NCI-H460 (cell line): ENCODE data around the gene ANKFY1. TPM values are rescaled to one million over a fixed set of nuclear protein-coding genes. Genes with fewer than 3 reads are reported as not detected.
A peak's percentile ranks its signal among the peaks of the same experiment; 100 is the strongest.
"Not testable (repeated sequence)": the region's sequence is repeated elsewhere in the genome, so short reads cannot be mapped to it uniquely, and the experiment has no call there.

Source experiments
- DNase-seq: peaks from one replicate; pipeline ENCODE4 v3.0.0-alpha.2; 2016; ENCODE audit warnings: low read depth; ENCODE audit errors: extremely low read depth
- total RNA-seq: library from RNA; depleted of rRNA; stranded (reverse); fragments of >200 nt; shearing (Covaris generic); gene quantifications from 2 replicates; pipeline ENCODE4 v1.2.3, GENCODE V29; 2014

The ANKFY1 gene
- total RNA-seq, 1 experiment from 2014 or later: 15.4 TPM

DNA sequence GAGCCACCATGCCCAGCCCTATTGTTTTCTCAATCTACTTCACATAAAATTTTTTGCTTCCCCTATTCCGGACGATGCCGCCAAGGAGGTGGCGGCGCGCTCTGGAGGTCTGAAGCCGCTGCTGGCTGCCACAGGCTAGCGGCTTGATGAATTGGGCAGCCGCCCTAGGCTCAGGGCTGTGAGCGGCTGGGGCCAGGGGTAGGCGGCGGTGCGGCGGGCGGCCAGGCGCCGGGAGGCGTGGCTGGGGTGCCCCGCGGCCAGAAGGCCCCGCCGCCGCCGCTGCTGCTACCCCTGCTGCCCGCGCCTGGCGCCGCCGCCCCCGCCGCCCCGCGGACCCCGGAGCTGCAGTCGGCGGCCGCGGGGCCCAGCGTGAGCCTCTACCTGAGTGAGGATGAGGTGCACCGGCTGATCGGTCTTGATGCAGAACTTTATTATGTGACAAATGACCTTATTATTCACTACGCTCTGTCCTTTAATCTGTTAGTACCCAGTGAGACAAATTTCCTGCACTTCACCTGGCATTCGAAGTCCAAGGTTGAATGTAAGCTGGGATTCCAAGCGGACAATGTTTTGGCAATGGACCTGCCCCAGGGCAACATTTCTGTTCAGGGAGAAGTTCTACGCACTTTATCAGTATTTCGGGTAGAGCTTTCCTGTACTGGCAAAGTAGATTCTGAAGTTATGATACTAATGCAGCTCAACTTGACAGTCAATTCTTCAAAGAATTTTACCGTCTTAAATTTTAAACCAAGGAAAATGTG, 41.7 kb downstream of the ANKFY1 start:
- no peak for DNase-seq

DNA sequence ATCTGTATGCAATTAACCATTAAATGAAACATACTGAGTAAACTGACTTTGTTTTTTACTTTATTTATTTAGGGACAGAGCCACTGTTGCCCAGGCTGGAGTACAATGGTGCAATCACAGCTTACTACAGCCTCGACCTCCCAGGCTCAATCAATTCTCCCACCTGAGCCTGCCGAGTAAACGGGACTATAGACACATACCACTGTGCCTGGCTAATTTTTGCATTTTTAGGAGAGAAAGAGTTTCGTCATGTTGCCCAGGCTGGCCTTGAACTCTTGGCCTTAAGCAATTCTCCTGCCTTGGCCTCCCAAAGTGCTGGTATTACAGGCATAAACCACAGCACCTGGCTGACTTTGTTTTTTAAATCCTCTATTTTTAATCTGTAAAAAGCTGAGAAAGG, 42.6 kb downstream of the ANKFY1 start:
- no peak for DNase-seq

DNA sequence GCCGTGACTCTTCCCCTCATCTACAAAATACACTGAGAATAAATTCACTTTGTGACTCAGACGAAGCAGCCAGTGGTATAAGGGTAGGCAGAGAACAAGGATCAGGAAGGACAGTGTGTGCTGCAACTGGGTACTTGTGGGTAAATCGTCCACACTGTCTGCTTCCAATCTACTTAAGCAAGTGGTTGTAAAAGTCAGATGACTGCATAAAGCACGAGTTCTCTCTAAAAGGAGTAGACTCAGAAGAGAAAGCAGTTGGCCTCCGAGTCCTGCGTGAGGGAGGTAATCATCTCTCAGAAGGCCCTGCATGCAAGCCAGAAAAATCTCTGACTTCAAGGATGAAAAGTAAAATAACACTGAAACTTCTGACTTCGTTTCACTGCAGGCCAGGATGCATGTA, 43.1 kb downstream of the ANKFY1 start:
- DNase-seq: no peak

DNA sequence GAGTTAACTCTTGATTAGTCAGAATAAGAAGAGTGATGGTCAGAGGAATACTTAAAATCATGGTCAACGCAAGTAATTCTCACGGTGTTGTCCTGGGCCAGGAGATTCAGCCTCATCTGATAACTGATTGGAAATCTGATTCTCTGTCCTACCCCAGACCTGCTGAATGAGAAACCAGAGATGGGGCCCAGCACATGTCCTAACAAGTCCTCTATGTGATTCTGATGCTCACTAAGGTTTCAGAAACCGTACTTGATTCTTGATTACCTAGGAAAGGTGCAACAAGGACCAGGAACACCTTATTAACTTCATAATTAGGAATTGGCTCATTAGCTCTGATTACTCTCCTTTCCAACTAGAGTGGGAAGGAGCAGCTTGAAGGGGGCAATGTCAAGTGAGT, 44.5 kb downstream of the ANKFY1 start:
- no peak for DNase-seq

DNA sequence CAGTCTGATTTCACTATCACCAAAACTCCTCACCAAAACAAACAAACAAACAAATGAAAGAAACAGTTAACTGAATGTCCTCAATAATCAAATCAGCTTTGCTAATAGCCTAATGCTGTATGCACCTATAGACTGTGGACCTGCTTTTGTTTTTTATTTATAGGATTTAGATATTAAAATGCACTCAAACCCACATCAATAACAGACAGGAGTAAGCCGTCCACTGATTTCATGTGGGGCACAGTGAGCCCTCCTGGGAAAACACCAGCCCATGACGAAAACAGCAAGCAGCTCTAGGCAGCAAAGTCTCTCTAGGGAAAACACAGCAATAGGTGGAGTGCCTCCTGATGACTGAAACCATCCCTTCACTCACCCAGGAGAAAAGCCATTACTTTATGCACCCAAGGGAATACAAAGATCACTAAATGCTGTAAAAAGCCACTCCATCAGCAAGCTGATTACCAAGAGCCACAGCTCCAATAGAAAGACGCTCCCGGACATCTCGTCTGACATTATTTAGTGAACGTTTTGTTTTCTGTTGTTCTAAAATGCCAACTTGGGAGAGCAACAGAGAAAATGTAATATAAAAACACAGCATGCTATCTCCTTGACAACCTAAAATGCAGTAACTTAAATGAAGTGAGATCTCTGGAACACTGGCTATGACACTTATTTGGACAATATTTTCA, 47.8 kb downstream of the ANKFY1 start:
- no peak for DNase-seq

DNA sequence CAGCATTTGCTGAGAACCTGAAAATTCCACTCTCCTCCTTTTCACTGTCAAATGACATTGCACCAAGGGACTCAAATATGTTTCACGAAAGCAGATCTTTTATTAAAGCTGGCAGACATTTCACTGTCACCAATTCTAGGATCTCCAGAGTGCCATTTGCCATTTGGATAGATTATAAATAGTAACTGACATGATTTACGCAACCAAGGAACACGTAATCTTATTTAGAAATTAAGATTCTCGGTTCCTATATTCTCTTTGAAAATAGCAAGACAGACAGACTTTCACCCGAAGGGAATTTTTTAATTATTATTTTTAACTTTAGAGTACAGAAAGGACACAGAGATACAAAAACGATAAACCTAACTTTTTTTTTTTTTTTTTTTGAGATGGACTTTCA, 49.6 kb downstream of the ANKFY1 start:
- no peak for DNase-seq

DNA sequence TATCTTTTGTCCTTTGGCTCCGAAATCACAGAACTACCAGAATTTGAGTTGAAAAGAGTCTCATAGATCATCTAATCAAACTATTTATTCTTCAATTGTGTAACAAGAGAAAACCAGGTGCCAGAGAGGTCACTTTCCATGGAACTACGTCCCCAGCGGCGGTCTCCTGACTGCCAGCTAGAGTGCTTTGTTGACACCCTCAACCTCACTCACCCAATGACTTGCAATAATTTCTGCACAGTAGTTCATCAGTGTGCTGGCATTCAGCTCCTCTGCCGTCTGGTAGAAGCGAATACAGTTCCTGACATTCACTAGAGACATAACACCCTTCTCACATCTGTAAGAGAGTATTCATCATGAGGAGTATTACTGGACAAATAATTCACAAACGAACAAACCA, 54.2 kb downstream of the ANKFY1 start:
- DNase-seq: no peak

DNA sequence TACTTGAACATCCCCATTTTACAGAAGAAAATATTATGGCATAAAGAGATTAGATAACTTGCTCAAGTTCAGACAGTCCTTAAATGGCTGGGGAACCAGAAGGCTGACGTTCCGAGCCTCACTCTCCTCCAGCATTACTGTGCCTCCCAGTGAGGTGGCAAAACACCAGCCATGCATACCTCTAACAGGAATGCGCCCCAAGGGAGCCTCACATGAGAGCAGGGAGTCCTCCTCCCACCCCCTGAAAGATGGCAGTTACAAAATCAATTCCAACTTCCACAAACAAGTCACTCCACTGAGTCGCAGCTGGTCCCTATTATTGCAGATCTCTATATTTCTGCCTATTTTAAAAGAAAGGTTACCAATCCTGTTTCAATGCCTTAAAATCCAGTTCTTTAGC, 55.5 kb downstream of the ANKFY1 start:
- DNase-seq: no peak

DNA sequence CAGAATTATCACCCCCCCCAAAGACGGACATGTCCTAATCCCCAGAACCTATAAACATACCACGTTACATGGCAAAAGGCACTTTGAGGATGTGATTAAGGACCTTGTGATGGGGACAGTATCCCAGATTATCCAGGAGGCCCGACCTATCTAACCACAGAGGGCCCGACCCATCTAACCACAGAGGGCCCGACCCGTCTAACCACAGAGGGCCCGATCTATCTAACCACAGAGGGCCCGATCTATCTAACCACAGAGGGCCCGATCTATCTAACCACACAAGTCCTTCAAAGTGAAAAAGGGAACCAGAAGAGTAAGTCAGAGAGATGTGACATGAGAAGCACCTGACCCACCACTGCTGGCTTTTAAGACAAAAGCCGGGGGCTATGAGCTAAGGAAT, 56.8 kb downstream of the ANKFY1 start:
- DNase-seq: no peak

DNA sequence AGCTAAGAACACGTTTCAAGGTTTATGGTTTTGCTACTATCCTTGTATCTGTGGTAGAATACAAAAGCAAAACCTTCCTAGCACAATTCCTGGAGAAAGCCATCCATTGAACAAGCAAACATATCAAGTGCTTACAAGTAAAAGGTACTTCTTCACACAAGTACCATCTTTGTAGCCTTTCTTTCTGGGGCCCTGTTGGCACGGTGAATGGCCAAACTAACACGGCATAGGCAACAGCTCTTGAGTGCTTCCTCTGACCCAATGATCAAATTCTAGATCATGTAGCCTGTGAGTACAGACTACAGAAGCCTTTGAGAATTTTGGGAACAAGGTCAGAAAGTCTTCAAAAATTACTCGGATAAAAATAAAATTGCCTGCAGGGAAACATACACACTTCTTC, 57.9 kb downstream of the ANKFY1 start:
- no peak for DNase-seq

DNA sequence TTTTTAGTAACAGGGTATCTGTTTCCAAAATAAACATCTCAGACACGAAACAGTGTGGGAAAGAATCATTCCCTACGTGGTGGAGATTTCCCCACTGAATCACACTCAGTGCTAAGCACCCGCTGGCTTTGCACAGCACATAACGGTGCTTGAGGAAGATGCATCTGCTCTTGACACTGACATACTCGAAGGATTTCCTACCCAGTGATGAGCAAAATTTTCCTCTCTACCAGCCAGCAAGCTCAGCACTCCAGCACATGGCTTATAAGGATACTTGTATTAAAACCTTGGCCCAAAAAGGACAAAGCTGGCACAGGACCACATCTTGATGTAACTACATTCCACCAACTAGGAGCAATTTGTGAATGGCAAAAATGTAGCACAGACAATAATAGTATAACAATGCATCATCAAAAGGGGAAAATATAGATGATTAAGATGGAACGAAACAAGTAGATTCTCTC, 59.0 kb downstream of the ANKFY1 start:
- no peak for DNase-seq

DNA sequence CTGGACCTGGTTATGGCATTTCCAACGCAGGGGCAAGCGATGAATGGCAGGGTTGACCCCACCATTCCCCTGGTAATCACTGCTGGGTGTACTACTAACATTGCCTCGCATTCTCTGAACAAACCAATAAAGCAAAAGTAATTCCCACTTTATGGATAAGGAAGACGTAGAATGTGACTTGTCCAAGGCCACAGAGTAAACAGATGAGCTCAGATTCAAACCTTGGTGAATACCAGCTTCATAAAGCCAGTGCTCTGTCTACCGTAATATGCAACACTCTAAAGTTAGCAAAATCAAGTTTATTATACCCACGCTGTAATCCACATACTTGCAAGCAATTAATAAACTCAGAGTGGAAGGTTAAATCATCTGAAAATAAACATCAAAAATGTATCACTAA, 59.6 kb downstream of the ANKFY1 start:
- no peak for DNase-seq

DNA sequence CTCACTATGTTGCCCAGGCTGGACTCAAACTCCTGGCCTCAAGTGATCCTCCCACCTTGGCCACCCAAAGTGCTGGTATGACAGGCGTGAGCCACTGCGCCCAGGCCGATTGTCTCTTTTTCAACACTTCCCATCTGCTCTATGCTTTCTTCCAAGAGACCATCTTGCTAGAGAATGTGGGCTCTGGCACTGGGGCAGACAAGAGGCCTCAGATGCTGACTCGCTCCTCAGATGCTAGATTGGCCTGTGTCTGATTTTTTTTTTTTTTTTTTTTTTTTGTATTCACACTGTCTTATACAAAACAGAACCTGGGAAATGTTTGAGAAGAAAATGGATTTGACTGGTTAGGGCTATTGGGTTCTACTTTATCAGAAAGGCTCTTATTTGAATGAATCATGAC, 62.6 kb downstream of the ANKFY1 start:
- no peak for DNase-seq

DNA sequence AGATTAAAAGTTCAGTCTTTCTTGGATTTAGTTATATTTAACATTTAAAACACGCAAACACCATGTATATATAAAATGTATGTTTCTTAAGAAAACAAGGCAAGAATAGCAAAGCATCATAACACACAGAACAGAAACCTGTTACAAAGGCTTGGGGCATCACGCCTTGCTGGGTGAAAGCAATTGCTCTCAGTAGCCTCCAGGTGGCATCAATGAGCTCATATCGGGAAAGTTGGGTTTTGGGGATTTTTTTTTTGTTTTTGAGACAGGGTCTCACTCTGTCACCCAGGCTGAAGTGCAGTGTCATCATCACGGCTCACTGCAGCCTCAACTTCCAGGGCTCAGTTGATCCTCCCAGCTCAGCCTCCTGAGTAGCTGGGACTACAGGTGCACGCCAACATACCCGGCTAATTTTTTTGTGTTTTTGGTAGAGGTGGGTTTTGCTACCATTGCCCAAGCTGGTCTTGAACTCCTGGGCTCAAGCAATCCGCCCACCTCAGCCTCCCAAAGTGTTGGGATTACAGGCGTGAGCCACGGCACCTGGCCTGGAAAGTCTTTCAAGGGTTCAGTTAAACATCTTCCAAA, 63.9 kb downstream of the ANKFY1 start:
- peak; percentile 27 for DNase-seq

DNA sequence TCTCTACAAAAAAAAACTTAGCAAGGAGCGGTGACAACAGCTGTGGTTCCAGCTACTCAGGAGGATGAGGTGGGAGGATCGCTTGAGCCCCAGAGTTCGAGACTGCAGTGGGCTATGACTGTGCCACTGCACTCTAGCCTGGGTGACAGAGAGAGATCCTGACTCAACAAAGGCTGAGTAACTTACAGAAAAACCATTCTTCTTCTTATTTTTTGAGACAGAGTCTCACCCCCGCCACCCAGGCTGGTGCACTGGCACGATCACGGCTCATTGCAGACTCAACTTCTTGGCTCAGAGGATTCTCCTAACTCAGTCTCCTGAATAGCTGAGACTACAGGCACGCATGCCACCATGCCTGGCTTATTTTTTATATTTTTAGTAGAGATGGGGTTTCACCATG, 64.8 kb downstream of the ANKFY1 start:
- DNase-seq: no peak

DNA sequence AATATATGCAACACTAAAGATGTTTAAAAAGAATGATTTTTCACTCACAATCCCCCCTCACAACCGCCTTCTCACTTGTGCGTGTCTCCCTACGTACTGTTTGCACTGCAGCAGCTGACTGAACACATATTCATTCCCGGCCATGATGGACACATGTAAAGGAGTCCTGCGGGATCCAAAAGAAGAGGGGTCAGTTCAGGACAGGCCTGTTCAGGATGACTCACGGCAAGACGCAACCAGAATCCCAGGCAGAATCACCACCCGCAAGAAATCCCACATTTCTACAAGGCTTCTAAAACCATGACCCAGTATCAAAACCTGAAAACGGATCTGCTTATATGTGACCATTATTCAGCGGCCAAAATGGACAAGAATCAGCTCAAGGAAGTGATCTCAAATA, 68.5 kb downstream of the ANKFY1 start:
- no peak for DNase-seq

DNA sequence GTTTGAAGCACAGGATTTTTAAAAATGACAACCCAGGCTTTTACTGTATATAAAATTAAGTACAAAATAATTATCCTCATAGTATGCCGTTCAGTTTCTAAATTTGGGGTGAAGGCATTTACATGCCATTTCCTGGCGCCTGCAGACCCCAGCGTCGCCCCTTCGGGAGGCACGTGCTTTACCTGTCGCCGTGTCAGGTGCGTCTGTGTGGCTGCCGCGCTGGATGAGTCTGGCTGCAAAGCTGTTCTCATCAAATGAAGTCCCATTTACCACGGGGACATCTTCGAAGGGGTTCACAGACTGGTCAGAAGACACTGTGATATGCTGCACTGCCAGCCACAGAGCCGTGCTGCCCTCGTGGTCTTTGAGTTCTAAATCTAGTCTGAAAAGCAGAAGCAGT, 69.0 kb downstream of the ANKFY1 start:
- DNase-seq: no peak

DNA sequence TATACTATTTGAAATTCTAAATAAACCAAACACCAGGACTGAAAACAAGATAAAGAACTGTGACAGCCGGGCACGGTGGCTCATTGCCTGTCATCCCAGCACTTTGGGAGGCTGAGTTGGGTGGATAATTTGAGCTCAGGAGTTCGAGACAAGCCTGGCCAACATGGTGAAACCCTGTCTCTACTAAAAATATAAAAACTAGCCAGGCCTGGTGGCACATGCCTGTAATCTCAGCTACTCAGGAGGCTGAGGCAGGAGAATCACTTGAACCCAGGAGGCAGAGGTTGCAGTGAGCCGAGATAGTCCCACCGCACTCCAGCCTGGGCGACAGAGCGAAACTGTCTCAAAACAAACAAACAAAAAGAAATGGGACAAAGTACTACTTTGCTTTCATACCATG, 73.0 kb downstream of the ANKFY1 start:
- not testable (repeated sequence) for DNase-seq

DNA sequence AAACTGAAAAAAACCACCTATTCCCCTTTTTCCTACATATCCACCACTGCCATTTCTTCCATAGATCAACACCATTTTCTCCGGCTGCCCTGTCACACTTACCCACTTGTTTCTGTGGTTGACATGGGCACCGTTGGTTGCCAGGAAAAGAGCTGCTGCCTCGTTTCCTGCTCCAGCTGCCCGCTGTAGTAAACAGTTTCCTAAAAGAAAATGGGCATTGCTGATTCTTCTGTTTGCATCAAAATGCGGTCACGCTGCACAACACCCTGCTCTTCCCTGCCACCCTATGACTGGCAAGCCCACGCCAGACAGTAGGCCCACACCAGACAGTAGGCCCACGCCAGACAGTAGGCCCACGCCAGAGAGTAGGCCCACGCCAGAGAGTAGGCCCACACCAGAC, 74.5 kb downstream of the ANKFY1 start:
- no peak for DNase-seq

DNA sequence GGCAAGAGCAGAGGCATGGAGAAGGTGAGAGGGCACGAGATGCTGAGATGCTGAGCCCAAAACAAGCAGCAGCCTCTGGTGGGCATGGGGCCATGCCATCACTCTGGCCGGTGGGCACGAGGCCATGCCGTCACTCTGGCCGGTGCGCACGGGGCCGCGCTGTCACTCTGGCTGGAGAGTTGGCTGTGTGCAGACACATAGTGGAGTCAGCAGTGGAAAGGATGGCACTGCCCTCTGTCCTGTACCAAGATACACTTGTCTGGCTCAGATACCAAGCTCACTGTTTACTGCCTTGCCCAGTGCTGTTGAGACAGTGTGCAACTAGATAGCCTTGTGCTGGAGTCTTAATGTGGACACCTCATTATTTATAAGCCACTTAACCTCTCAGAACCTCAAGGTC, 75.7 kb downstream of the ANKFY1 start:
- no peak for DNase-seq

DNA sequence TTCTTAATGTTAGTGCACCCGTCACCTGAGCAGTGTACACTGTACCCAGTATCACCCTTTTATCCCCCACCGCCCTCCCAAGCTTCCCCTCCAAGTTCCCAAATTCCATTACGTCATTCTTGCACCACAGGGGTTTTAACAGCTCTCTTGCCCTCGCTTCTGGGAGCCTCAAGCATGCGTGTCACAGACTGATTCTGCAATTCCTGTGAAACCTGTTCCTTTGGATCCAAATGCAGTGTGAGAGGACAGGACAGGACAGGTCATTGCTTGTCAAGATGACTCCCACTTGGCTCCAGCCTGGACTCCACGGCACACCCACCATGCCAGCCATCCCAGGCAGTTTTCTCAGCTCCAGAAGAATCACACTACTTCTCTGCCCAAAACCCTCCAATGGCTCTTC, 76.7 kb downstream of the ANKFY1 start:
- no peak for DNase-seq

DNA sequence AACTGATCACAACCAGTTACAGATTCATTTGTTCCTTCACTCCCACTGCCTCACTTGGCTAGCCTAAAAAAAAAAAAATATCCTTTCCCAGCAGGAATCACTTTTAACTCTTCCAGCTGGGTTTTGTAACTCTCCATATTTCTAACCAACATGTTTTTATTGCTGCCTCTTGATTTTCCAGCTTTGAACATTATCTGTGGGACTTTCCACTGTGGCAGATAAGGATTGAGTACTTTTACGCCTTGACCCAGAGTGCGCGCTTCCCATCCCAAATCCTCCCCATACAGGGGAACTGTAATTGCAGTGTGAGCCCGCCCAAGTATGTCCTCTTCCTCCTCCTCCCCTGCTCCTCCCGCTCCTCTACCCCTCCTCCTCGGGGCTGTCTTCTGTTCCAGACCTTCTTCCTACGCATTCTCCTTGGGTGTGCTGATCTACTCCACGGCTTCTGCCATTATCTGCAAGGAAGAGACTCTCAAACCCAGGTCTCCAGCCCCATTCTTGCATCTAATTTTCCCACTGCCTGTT, 77.4 kb downstream of the ANKFY1 start:
- no peak for DNase-seq
